Measurements from ENCODE around the gene SYT14. TPM values are rescaled to one million over a fixed set of nuclear protein-coding genes. Genes with fewer than 3 reads are reported as not detected.

SYT14 gene
- total and polyA plus RNA-seq, 4 donors: 5.1 to 25.1 (median 7.7) TPM

- H3K36me3 ChIP-seq (ENCODE audit: control insufficient read depth, insufficient read depth, low read length): no peaks in the 10 kb centered on the region
- H3K9me3 ChIP-seq (ENCODE audit: control insufficient read depth, insufficient read depth, low read length): no peaks in the 10 kb centered on the region
- no peak overlapping the region for H3K4me3 ChIP-seq (ENCODE audit: low read depth, low read length)
- no peaks in the 10 kb centered on the region for H3K4me1 ChIP-seq (ENCODE audit: control insufficient read depth, insufficient read depth, low read length)
- H3K27ac ChIP-seq (ENCODE audit: low read depth, low read length): no peak overlapping the region
- no peak for DNase-seq (ENCODE audit: low read depth in 4 of 6, low spot score in 6 of 6)
- no peaks in the 10 kb centered on the region for H3K27me3 ChIP-seq (ENCODE audit: control insufficient read depth, insufficient read depth, low read length)
Observed at GRCh38 chr1:209929751-209930150, 8.3 kb upstream of the SYT14 start.

GRCh38 chr1:209931141-209931540 lies 6.9 kb upstream of the SYT14 start:
- Histone ChIP-seq H3K9me3 (ENCODE audit: control insufficient read depth, insufficient read depth, low read length) (no peaks in the 10 kb centered on the region), H3K4me3 (ENCODE audit: low read depth, low read length) (no peak overlapping the region), H3K27ac (ENCODE audit: low read depth, low read length) (no peak overlapping the region), H3K27me3 (ENCODE audit: control insufficient read depth, insufficient read depth, low read length) (peaks cover 9% of the 10 kb centered on the region), H3K36me3 (ENCODE audit: control insufficient read depth, insufficient read depth, low read length) (no peaks in the 10 kb centered on the region), H3K4me1 (ENCODE audit: control insufficient read depth, insufficient read depth, low read length) (no peaks in the 10 kb centered on the region)
- WGBS (ENCODE audit: insufficient coverage): no CpG with 5 or more reads among the region's 2 CpGs
- DNase-seq (ENCODE audit: low read depth in 4 of 6, low spot score in 6 of 6): no peak

- Histone ChIP-seq H3K27ac (ENCODE audit: low read depth, low read length) (no peak overlapping the region), H3K4me1 (ENCODE audit: control insufficient read depth, insufficient read depth, low read length) (peaks cover 4% of the 10 kb centered on the region), H3K4me3 (ENCODE audit: low read depth, low read length) (no peak overlapping the region), H3K27me3 (ENCODE audit: control insufficient read depth, insufficient read depth, low read length) (peaks cover 9% of the 10 kb centered on the region), H3K36me3 (ENCODE audit: control insufficient read depth, insufficient read depth, low read length) (no peaks in the 10 kb centered on the region), H3K9me3 (ENCODE audit: control insufficient read depth, insufficient read depth, low read length) (no peaks in the 10 kb centered on the region)
- 85% methylated on average over 5 of the region's 6 CpGs for WGBS (ENCODE audit: insufficient coverage)
- DNase-seq (ENCODE audit: low read depth in 4 of 6, low spot score in 6 of 6): no peak
Observed at GRCh38 chr1:209936125-209936524, 1.9 kb upstream of the SYT14 start.

GRCh38 chr1:209945377-209945776 lies 7.4 kb downstream of the SYT14 start:
- no peak for DNase-seq (ENCODE audit: low read depth in 4 of 6, low spot score in 6 of 6)
- no peaks in the 10 kb centered on the region for H3K27me3 ChIP-seq (ENCODE audit: control insufficient read depth, insufficient read depth, low read length)
- H3K36me3 ChIP-seq (ENCODE audit: control insufficient read depth, insufficient read depth, low read length): no peaks in the 10 kb centered on the region
- no peak overlapping the region for H3K4me3 ChIP-seq (ENCODE audit: low read depth, low read length)
- H3K27ac ChIP-seq (ENCODE audit: low read depth, low read length): no peak overlapping the region
- no peaks in the 10 kb centered on the region for H3K4me1 ChIP-seq (ENCODE audit: control insufficient read depth, insufficient read depth, low read length)
- H3K9me3 ChIP-seq (ENCODE audit: control insufficient read depth, insufficient read depth, low read length): no peaks in the 10 kb centered on the region
- WGBS (ENCODE audit: insufficient coverage): 90% methylated on average over 2 of the region's 2 CpGs

- Histone ChIP-seq H3K27ac (ENCODE audit: low read depth, low read length) (no peak overlapping the region), H3K4me3 (ENCODE audit: low read depth, low read length) (no peak overlapping the region), H3K4me1 (ENCODE audit: control insufficient read depth, insufficient read depth, low read length) (no peaks in the 10 kb centered on the region), H3K27me3 (ENCODE audit: control insufficient read depth, insufficient read depth, low read length) (no peaks in the 10 kb centered on the region), H3K9me3 (ENCODE audit: control insufficient read depth, insufficient read depth, low read length) (no peaks in the 10 kb centered on the region), H3K36me3 (ENCODE audit: control insufficient read depth, insufficient read depth, low read length) (no peaks in the 10 kb centered on the region)
- DNase-seq (ENCODE audit: low read depth in 4 of 6, low spot score in 6 of 6): no peak
- no CpG with 5 or more reads among the region's 3 CpGs for WGBS (ENCODE audit: insufficient coverage)
Observed at GRCh38 chr1:209948155-209948554, 10.1 kb downstream of the SYT14 start.

- no peak for DNase-seq (ENCODE audit: low read depth in 4 of 6, low spot score in 6 of 6)
- Histone ChIP-seq H3K27me3 (ENCODE audit: control insufficient read depth, insufficient read depth, low read length) (no peaks in the 10 kb centered on the region), H3K36me3 (ENCODE audit: control insufficient read depth, insufficient read depth, low read length) (no peaks in the 10 kb centered on the region), H3K4me1 (ENCODE audit: control insufficient read depth, insufficient read depth, low read length) (no peaks in the 10 kb centered on the region), H3K4me3 (ENCODE audit: low read depth, low read length) (no peak overlapping the region), H3K27ac (ENCODE audit: low read depth, low read length) (no peak overlapping the region), H3K9me3 (ENCODE audit: control insufficient read depth, insufficient read depth, low read length) (no peaks in the 10 kb centered on the region)
- WGBS (ENCODE audit: insufficient coverage): no CpG with 5 or more reads among the region's 2 CpGs
Observed at GRCh38 chr1:209956116-209956515, 18.1 kb downstream of the SYT14 start.

- H3K27me3 ChIP-seq (ENCODE audit: control insufficient read depth, insufficient read depth, low read length): no peaks in the 10 kb centered on the region
- no CpG with 5 or more reads among the region's 2 CpGs for WGBS (ENCODE audit: insufficient coverage)
- no peak overlapping the region for H3K27ac ChIP-seq (ENCODE audit: low read depth, low read length)
- no peaks in the 10 kb centered on the region for H3K4me1 ChIP-seq (ENCODE audit: control insufficient read depth, insufficient read depth, low read length)
- no peaks in the 10 kb centered on the region for H3K9me3 ChIP-seq (ENCODE audit: control insufficient read depth, insufficient read depth, low read length)
- no peaks in the 10 kb centered on the region for H3K36me3 ChIP-seq (ENCODE audit: control insufficient read depth, insufficient read depth, low read length)
- no peak for DNase-seq (ENCODE audit: low read depth in 4 of 6, low spot score in 6 of 6)
- no peak overlapping the region for H3K4me3 ChIP-seq (ENCODE audit: low read depth, low read length)
Observed at GRCh38 chr1:209959623-209960022, 21.6 kb downstream of the SYT14 start.

- whole genome bisulfite sequencing (ENCODE audit: insufficient coverage): no CpG with 5 or more reads among the region's 2 CpGs
- DNase-seq (ENCODE audit: low read depth in 4 of 6, low spot score in 6 of 6): no peak
- Histone ChIP-seq H3K27me3 (ENCODE audit: control insufficient read depth, insufficient read depth, low read length) (no peaks in the 10 kb centered on the region), H3K9me3 (ENCODE audit: control insufficient read depth, insufficient read depth, low read length) (no peaks in the 10 kb centered on the region), H3K36me3 (ENCODE audit: control insufficient read depth, insufficient read depth, low read length) (no peaks in the 10 kb centered on the region), H3K4me1 (ENCODE audit: control insufficient read depth, insufficient read depth, low read length) (no peaks in the 10 kb centered on the region), H3K27ac (ENCODE audit: low read depth, low read length) (no peak overlapping the region), H3K4me3 (ENCODE audit: low read depth, low read length) (no peak overlapping the region)
Observed at GRCh38 chr1:209960926-209961325, 22.9 kb downstream of the SYT14 start.

- no peaks in the 10 kb centered on the region for H3K4me1 ChIP-seq (ENCODE audit: control insufficient read depth, insufficient read depth, low read length)
- no peaks in the 10 kb centered on the region for H3K27me3 ChIP-seq (ENCODE audit: control insufficient read depth, insufficient read depth, low read length)
- no peak for DNase-seq (ENCODE audit: low read depth in 4 of 6, low spot score in 6 of 6)
- WGBS (ENCODE audit: insufficient coverage): no CpG with 5 or more reads among the region's 4 CpGs
- no peaks in the 10 kb centered on the region for H3K36me3 ChIP-seq (ENCODE audit: control insufficient read depth, insufficient read depth, low read length)
- no peak overlapping the region for H3K27ac ChIP-seq (ENCODE audit: low read depth, low read length)
- H3K4me3 ChIP-seq (ENCODE audit: low read depth, low read length): no peak overlapping the region
- no peaks in the 10 kb centered on the region for H3K9me3 ChIP-seq (ENCODE audit: control insufficient read depth, insufficient read depth, low read length)
Observed at GRCh38 chr1:209962388-209962787, 24.4 kb downstream of the SYT14 start.

- WGBS (ENCODE audit: insufficient coverage): no CpG with 5 or more reads among the region's 1 CpG
- Histone ChIP-seq H3K9me3 (ENCODE audit: control insufficient read depth, insufficient read depth, low read length) (no peaks in the 10 kb centered on the region), H3K4me1 (ENCODE audit: control insufficient read depth, insufficient read depth, low read length) (no peaks in the 10 kb centered on the region), H3K36me3 (ENCODE audit: control insufficient read depth, insufficient read depth, low read length) (no peaks in the 10 kb centered on the region), H3K27me3 (ENCODE audit: control insufficient read depth, insufficient read depth, low read length) (no peaks in the 10 kb centered on the region), H3K4me3 (ENCODE audit: low read depth, low read length) (no peak overlapping the region), H3K27ac (ENCODE audit: low read depth, low read length) (no peak overlapping the region)
- DNase-seq (ENCODE audit: low read depth in 4 of 6, low spot score in 6 of 6): no peak
Observed at GRCh38 chr1:209962856-209963255, 24.8 kb downstream of the SYT14 start.
